Measurements from ENCODE around the gene MOV10L1. TPM values are rescaled to one million over a fixed set of nuclear protein-coding genes. Genes with fewer than 3 reads are reported as not detected.

Gene MOV10L1
- total RNA-seq, 4 donors from 2014 or later, result 0.23 to 0.83 (median 0.40) TPM

- 85% methylated on average over 22 of the region's 22 CpGs for WGBS
- H3K9me3 ChIP-seq, result no peaks in the 10 kb centered on the region
- no peaks in the 10 kb centered on the region for H3K27me3 ChIP-seq
- no peak for DNase-seq (ENCODE audit: extremely low spot score)
- peaks cover 19 to 76% (median 74%) of the 10 kb centered on the region in 4 donors for H3K36me3 ChIP-seq
- H3K4me3 ChIP-seq, result no peak overlapping the region
- TF ChIP-seq POLR2A (IDR thresholded peaks at IDR 0.05; ENCODE audit: low read depth), result no peak
- TF ChIP-seq POLR2AphosphoS5 (IDR thresholded peaks at IDR 0.05), result no peak
- no peak for TF ChIP-seq EP300 (IDR thresholded peaks at IDR 0.05)
- TF ChIP-seq CTCF (IDR thresholded peaks at IDR 0.05), result no peak
- peaks cover 17 to 50% (median 35%) of the 10 kb centered on the region in 4 donors for H3K4me1 ChIP-seq
- no peak overlapping the region for H3K27ac ChIP-seq (replicated peaks in 1 of 4)
- intact Hi-C loops (cut with DNase I), result loop anchor here (2.0 kb wide), 1 partner anchor 60 kb away; no protein-coding TSS in a partner anchor
Observed at GRCh38 chr22:50208430-50208938, 118.7 kb downstream of the MOV10L1 start.

GRCh38 chr22:50208939-50209892 is 119.4 kb downstream of the MOV10L1 start:
- WGBS, result 79% methylated on average over 21 of the region's 31 CpGs
- Histone ChIP-seq H3K27ac (replicated peaks in 1 of 4) (no peak overlapping the region), H3K27me3 (no peaks in the 10 kb centered on the region), H3K4me3 (no peak overlapping the region), H3K36me3 (peaks cover 19 to 83% (median 77%) of the 10 kb centered on the region in 4 donors), H3K9me3 (no peaks in the 10 kb centered on the region), H3K4me1 (peaks cover 17 to 56% (median 37%) of the 10 kb centered on the region in 4 donors)
- TF ChIP-seq POLR2AphosphoS5 (IDR thresholded peaks at IDR 0.05) (no peak), CTCF (IDR thresholded peaks at IDR 0.05) (no peak), POLR2A (IDR thresholded peaks at IDR 0.05; ENCODE audit: low read depth) (no peak), EP300 (IDR thresholded peaks at IDR 0.05) (no peak)
- DNase-seq (ENCODE audit: extremely low spot score), result no peak
- intact Hi-C loops (cut with DNase I), result loop anchor here (2.0 kb wide), 1 partner anchor 60 kb away; no protein-coding TSS in a partner anchor

- Histone ChIP-seq H3K4me1 (peaks cover 17 to 53% (median 37%) of the 10 kb centered on the region in 4 donors), H3K9me3 (no peaks in the 10 kb centered on the region), H3K27me3 (no peaks in the 10 kb centered on the region), H3K4me3 (no peak overlapping the region), H3K27ac (replicated peaks in 1 of 4) (no peak overlapping the region), H3K36me3 (peaks cover 19 to 90% (median 84%) of the 10 kb centered on the region in 4 donors)
- TF ChIP-seq POLR2AphosphoS5 (IDR thresholded peaks at IDR 0.05), result no peak
- TF ChIP-seq CTCF (IDR thresholded peaks at IDR 0.05), result peak; percentile 77 to 89 (median 77)
- intact Hi-C loops (cut with DNase I), result loop anchor here (2.0 kb wide), 1 partner anchor 61 kb away; no protein-coding TSS in a partner anchor
- no peak for DNase-seq (ENCODE audit: extremely low spot score)
- 55% methylated on average over 18 of the region's 20 CpGs for WGBS
Observed at GRCh38 chr22:50209893-50210292, 120.1 kb downstream of the MOV10L1 start.

- WGBS, result 88% methylated on average over 17 of the region's 32 CpGs
Observed at GRCh38 chr22:50210378-50211139, 120.8 kb downstream of the MOV10L1 start.

More at GRCh38 chr22:50210378-50211139, 120.8 kb downstream of the MOV10L1 start:
- TF ChIP-seq POLR2AphosphoS5 (IDR thresholded peaks at IDR 0.05) (no peak), POLR2A (IDR thresholded peaks at IDR 0.05; ENCODE audit: low read depth) (no peak), EP300 (IDR thresholded peaks at IDR 0.05) (no peak), CTCF (IDR thresholded peaks at IDR 0.05) (no peak)
- Histone ChIP-seq H3K27ac (replicated peaks in 1 of 4) (no peak overlapping the region), H3K36me3 (peaks cover 19 to 96% (median 87%) of the 10 kb centered on the region in 4 donors), H3K27me3 (no peaks in the 10 kb centered on the region), H3K9me3 (no peaks in the 10 kb centered on the region), H3K4me1 (peaks cover 17 to 47% (median 32%) of the 10 kb centered on the region in 4 donors), H3K4me3 (no peak overlapping the region)
- intact Hi-C loops (cut with DNase I), result no loop called here
- no peak for DNase-seq (ENCODE audit: extremely low spot score)

All from esophagus muscularis mucosa (tissue), 4 donors.